CD4-positive, alpha-beta T cell (primary cell): ENCODE data around the gene ZNF816. TPM values are rescaled to one million over a fixed set of nuclear protein-coding genes. Genes with fewer than 3 reads are reported as not detected.
"Not testable (repeated sequence)": the region's sequence is repeated elsewhere in the genome, so short reads cannot be mapped to it uniquely, and the experiment has no call there.

Experiments used
- ATAC-seq: fragments of 200-7000 bp; cut with Tn5 transposase; one replicate; pipeline ENCODE4 v1.10.0; 2022; ENCODE audit warnings: mild to moderate bottlenecking; ENCODE audit not compliant: poor library complexity
- CTCF ChIA-PET: fragments of 350-600 bp; sonication (Branson Sonifier 250); formaldehyde crosslinking; loops from one replicate; lab custom pipeline; 2021; ENCODE audit warnings: antibody characterized with exemption, inconsistent platforms; lab: Charles Lee
- POLR2A ChIA-PET: fragments of 350-600 bp; sonication (Branson Sonifier 250); formaldehyde crosslinking; loops from one replicate; lab custom pipeline; 2021; ENCODE audit warnings: antibody characterized with exemption, inconsistent platforms; lab: Charles Lee
- DNase-seq, 14 experiments: peaks; one replicate each; pipeline ENCODE4 v3.0.0-alpha.2; 2013 to 2020; ENCODE audit warnings: mixed read lengths in 2 of 14
- H3K27ac ChIP-seq, 2 donors: one replicate each; pipeline versions ENCODE4 v1.5.1 to v1.7.0; 2013; ENCODE audit warnings: low read length in 2 of 2, low read depth in 1 of 2, mild to moderate bottlenecking in 1 of 2
- H3K27me3 ChIP-seq, 2 experiments: 1 replicate in 1 of 2; 2 replicates in 1 of 2; pipeline versions ENCODE4 v1.6.1 to v1.7.0; 2013; ENCODE audit warnings: low read length in 2 of 2, control low read depth in 1 of 2, mild to moderate bottlenecking in 1 of 2, moderate library complexity in 1 of 2; ENCODE audit not compliant: insufficient read depth in 2 of 2, control insufficient read depth in 1 of 2
- H3K36me3 ChIP-seq: one replicate; pipeline ENCODE4 v1.6.1; 2013; ENCODE audit warnings: low read length, control low read depth; ENCODE audit not compliant: insufficient read depth
- H3K4me1 ChIP-seq: one replicate; pipeline ENCODE4 v1.6.1; 2013; ENCODE audit warnings: low read length, control low read depth; ENCODE audit not compliant: insufficient read depth
- H3K4me3 ChIP-seq: one replicate; pipeline ENCODE4 v1.5.1; 2013; ENCODE audit warnings: mild to moderate bottlenecking, low read length, moderate library complexity
- H3K9me3 ChIP-seq, 2 experiments: 1 replicate in 1 of 2; 2 replicates in 1 of 2; pipeline versions ENCODE4 v1.6.1 to v1.7.0; 2013; ENCODE audit warnings: low read length in 2 of 2, mild to moderate bottlenecking in 2 of 2, control low read depth in 1 of 2, moderate library complexity in 1 of 2; ENCODE audit not compliant: control insufficient read depth in 1 of 2, insufficient read depth in 1 of 2
- H3K27ac Mint-ChIP-seq: one replicate; pipeline ENCODE4 v1.8.0; 2020; ENCODE audit warnings: mixed read lengths
- H3K27me3 Mint-ChIP-seq: one replicate; pipeline ENCODE4 v1.8.0; 2021; ENCODE audit warnings: mixed read lengths
- H3K36me3 Mint-ChIP-seq: one replicate; pipeline ENCODE4 v1.8.0; 2021; ENCODE audit warnings: low read depth, mixed read lengths
- H3K4me1 Mint-ChIP-seq: one replicate; pipeline ENCODE4 v1.8.0; 2021; ENCODE audit warnings: low read depth, mixed read lengths
- H3K4me3 Mint-ChIP-seq: one replicate; pipeline ENCODE4 v1.8.0; 2020; ENCODE audit warnings: mild to moderate bottlenecking, mixed read lengths
- H3K9me3 Mint-ChIP-seq: one replicate; pipeline ENCODE4 v1.8.0; 2020; ENCODE audit warnings: mixed read lengths
- intact Hi-C, 2 experiments: fragments of 100-400 bp; cut with DNase I in 1 of 2; cut with micrococcal nuclease in 1 of 2; formaldehyde crosslinking; loops; one replicate each; pipeline versions ENCODE4 v1.15.1 to v1.9.0; 2023 to 2025; cut with DNase I, micrococcal nuclease
- total RNA-seq, 174 experiments: library from RNA in 2 of 174; stranded (reverse) in 2 of 174; gene quantifications; one replicate each; pipeline ENCODE4 v1.2.3 and lab custom pipeline; 2021 to 2026
- TF ChIP-seq, protein P1 (sequence below): fragments of 200-600 bp; IDR thresholded peaks from one replicate; pipeline ENCODE4 v1.8.0; 2022; ENCODE audit warnings: antibody characterized with exemption, mild to moderate bottlenecking

The ZNF816 gene
- total RNA-seq, 2 experiments from 2014 or later, result 3.6 to 5.5 TPM

DNA sequence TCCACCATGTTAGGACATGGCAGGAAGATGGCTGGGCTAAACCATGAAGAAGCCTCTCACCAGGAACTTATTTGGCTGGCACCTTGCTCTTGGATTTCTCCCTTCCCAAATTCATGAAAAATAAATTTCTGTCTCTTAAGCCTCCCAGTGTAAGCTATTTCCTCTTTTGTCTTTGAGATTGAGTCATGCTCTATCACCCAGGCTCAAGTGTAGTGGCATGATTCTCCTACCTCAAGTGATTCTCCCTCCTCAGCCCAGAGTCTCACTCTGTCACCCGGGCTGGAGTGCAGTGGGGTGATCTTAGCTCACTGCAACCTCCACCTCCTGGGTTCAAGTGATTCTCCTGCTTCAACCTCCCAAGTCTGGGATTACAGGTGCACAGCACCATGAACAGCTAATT is 52.0 kb downstream of the ZNF816 start:
- H3K27me3 ChIP-seq, result no peaks in the 10 kb centered on the region
- no peaks in the 10 kb centered on the region for H3K27me3 Mint-ChIP-seq
- DNase-seq (no peak), ATAC-seq (no peak)
- TF ChIP-seq, protein P1, sequence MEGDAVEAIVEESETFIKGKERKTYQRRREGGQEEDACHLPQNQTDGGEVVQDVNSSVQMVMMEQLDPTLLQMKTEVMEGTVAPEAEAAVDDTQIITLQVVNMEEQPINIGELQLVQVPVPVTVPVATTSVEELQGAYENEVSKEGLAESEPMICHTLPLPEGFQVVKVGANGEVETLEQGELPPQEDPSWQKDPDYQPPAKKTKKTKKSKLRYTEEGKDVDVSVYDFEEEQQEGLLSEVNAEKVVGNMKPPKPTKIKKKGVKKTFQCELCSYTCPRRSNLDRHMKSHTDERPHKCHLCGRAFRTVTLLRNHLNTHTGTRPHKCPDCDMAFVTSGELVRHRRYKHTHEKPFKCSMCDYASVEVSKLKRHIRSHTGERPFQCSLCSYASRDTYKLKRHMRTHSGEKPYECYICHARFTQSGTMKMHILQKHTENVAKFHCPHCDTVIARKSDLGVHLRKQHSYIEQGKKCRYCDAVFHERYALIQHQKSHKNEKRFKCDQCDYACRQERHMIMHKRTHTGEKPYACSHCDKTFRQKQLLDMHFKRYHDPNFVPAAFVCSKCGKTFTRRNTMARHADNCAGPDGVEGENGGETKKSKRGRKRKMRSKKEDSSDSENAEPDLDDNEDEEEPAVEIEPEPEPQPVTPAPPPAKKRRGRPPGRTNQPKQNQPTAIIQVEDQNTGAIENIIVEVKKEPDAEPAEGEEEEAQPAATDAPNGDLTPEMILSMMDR, result no peak
- ChIA-PET POLR2A (no interaction called here), CTCF (no interaction called here)
- H3K4me1 Mint-ChIP-seq, result no peaks in the 10 kb centered on the region
- H3K36me3 ChIP-seq, result peaks cover 28% of the 10 kb centered on the region
- no peak overlapping the region for H3K27ac ChIP-seq
- H3K27ac Mint-ChIP-seq, result no peak overlapping the region
- intact Hi-C loops, result no loop called here
- H3K4me3 ChIP-seq, result no peak overlapping the region
- no peak overlapping the region for H3K4me3 Mint-ChIP-seq
- peaks cover 33 to 49% of the 10 kb centered on the region in 2 experiments for H3K9me3 ChIP-seq
- no peaks in the 10 kb centered on the region for H3K4me1 ChIP-seq
- H3K36me3 Mint-ChIP-seq, result peaks cover 84% of the 10 kb centered on the region
- H3K9me3 Mint-ChIP-seq, result peaks cover 25% of the 10 kb centered on the region

GRCh38 chr19:52904052-52904780 is 58.5 kb downstream of the ZNF816 start:
- intact Hi-C loops, H3K4me1 Mint-ChIP-seq, H3K27ac ChIP-seq: not testable (repeated sequence)

GRCh38 chr19:52901842-52902241 is 60.8 kb downstream of the ZNF816 start:
- CTCF ChIA-PET, result no interaction called here
- no peaks in the 10 kb centered on the region for H3K27me3 Mint-ChIP-seq

More at GRCh38 chr19:52904052-52904780, 58.5 kb downstream of the ZNF816 start:
- H3K4me3 ChIP-seq, H3K27ac Mint-ChIP-seq, H3K4me3 Mint-ChIP-seq, H3K27me3 ChIP-seq, ATAC-seq, POLR2A ChIA-PET, CTCF ChIA-PET, H3K27me3 Mint-ChIP-seq, DNase-seq, H3K4me1 ChIP-seq: not testable (repeated sequence)
- Mint-ChIP-seq H3K9me3 (peaks cover 21% of the 10 kb centered on the region), H3K36me3 (peaks cover 39% of the 10 kb centered on the region)
- Histone ChIP-seq H3K36me3 (peaks cover 13% of the 10 kb centered on the region), H3K9me3 (peaks cover 22 to 25% of the 10 kb centered on the region in 2 experiments)

More at GRCh38 chr19:52901842-52902241, 60.8 kb downstream of the ZNF816 start:
- ATAC-seq, result no peak
- Histone ChIP-seq H3K27me3 (no peaks in the 10 kb centered on the region), H3K36me3 (no peaks in the 10 kb centered on the region), H3K9me3 (peaks cover 2 to 37% of the 10 kb centered on the region in 2 experiments), H3K4me3 (no peak overlapping the region), H3K27ac (no peak overlapping the region), H3K4me1 (peaks cover 10% of the 10 kb centered on the region)
- H3K9me3 Mint-ChIP-seq, result peaks cover 10% of the 10 kb centered on the region
- H3K4me1 Mint-ChIP-seq, result peaks cover 19% of the 10 kb centered on the region
- H3K36me3 Mint-ChIP-seq, result peaks cover 29% of the 10 kb centered on the region
- intact Hi-C loops, result no loop called here
- no peak for DNase-seq
- H3K27ac Mint-ChIP-seq, result no peak overlapping the region
- H3K4me3 Mint-ChIP-seq, result no peak overlapping the region
- POLR2A ChIA-PET, result no interaction called here
- TF ChIP-seq, protein P1, result no peak

Other genes with a start within 250 kb of the ZNF816 start
- 10 to 100 TPM; 14.6 to 15.5 TPM for gene ZNF611, start 227.8 kb downstream of the ZNF816 start, total RNA-seq
- 10 to 100 TPM; 11.2 to 13.4 TPM for gene ZNF600, start 176.1 kb downstream of the ZNF816 start, total RNA-seq
- gene ZNF28, start 141.2 kb downstream of the ZNF816 start, total RNA-seq, result 1 to 10 TPM; 3.5 to 5.4 TPM
- gene ZNF468, start 105.3 kb downstream of the ZNF816 start, total RNA-seq, result 10 to 100 TPM in 1 of 2 experiments, 1 to 10 TPM in 1; 8.4 to 11.6 TPM
- gene ZNF320, start 65.2 kb downstream of the ZNF816 start, total RNA-seq, result 1 to 10 TPM; 7.2 to 7.4 TPM
- 1 to 10 TPM; 2.5 to 3.0 TPM for gene ZNF888, start 39.5 kb downstream of the ZNF816 start, total RNA-seq
- gene ERVV-1, start 51.0 kb upstream of the ZNF816 start, total RNA-seq, result not detected
- not detected for gene ERVV-2, start 81.9 kb upstream of the ZNF816 start, total RNA-seq
- gene ZNF160, start 140.5 kb upstream of the ZNF816 start, total RNA-seq, result 10 to 100 TPM; 42.1 to 45.5 TPM
- 1 to 10 TPM; 1.2 to 1.7 TPM for gene ZNF415, start 170.0 kb upstream of the ZNF816 start, total RNA-seq
- gene ZNF347, start 196.2 kb upstream of the ZNF816 start, total RNA-seq, result 1 to 10 TPM; 3.8 to 3.9 TPM
- gene ZNF665, start 230.5 kb upstream of the ZNF816 start, total RNA-seq, result 1 to 10 TPM; 2.1 to 3.2 TPM